GM19351 (cell line): ENCODE results near the gene MBOAT1.
"Not testable (repeated sequence)": the region's sequence is repeated elsewhere in the genome, so short reads cannot be mapped to it uniquely, and the experiment has no call there.

Source experiments
- ATAC-seq: cut with Tn5 transposase; IDR thresholded peaks from one replicate; pipeline ENCODE4 v1.9.1; 2021; ENCODE audit warnings: mild to moderate bottlenecking, moderate library complexity; ENCODE audit not compliant: unreplicated experiment

Gene MBOAT1

GRCh38 chr6:20212392-20213111, at the start of gene MBOAT1:
MBOAT1 (minus strand) TSS chr6:20212469; CDS start chr6:20212234, 235 bp downstream.
- peak; percentile 81 for ATAC-seq

- no peak for ATAC-seq
Observed at GRCh38 chr6:20261685-20262084, 49.4 kb upstream of the MBOAT1 start.

GRCh38 chr6:20260360-20260759, 48.1 kb upstream of the MBOAT1 start:
- ATAC-seq: no peak

- no peak for ATAC-seq
Observed at GRCh38 chr6:20259316-20260049, 47.2 kb upstream of the MBOAT1 start.

GRCh38 chr6:20255428-20255827, 43.2 kb upstream of the MBOAT1 start:
- no peak for ATAC-seq

GRCh38 chr6:20254295-20254694, 42.0 kb upstream of the MBOAT1 start:
- no peak for ATAC-seq

GRCh38 chr6:20253021-20253420, 40.8 kb upstream of the MBOAT1 start:
- ATAC-seq: no peak

- no peak for ATAC-seq
Observed at GRCh38 chr6:20252311-20252710, 40.0 kb upstream of the MBOAT1 start.

GRCh38 chr6:20251525-20251924, 39.3 kb upstream of the MBOAT1 start:
- ATAC-seq: no peak

GRCh38 chr6:20246125-20246524, 33.9 kb upstream of the MBOAT1 start:
- ATAC-seq: no peak

GRCh38 chr6:20244807-20245681, 32.8 kb upstream of the MBOAT1 start:
- ATAC-seq: not testable (repeated sequence)

GRCh38 chr6:20243288-20243687, 31.0 kb upstream of the MBOAT1 start:
- no peak for ATAC-seq

- no peak for ATAC-seq
Observed at GRCh38 chr6:20242397-20242796, 30.1 kb upstream of the MBOAT1 start.

GRCh38 chr6:20241102-20241501, 28.8 kb upstream of the MBOAT1 start:
- no peak for ATAC-seq

GRCh38 chr6:20238688-20239587, 26.7 kb upstream of the MBOAT1 start:
- no peak for ATAC-seq

- no peak for ATAC-seq
Observed at GRCh38 chr6:20237677-20238460, 25.6 kb upstream of the MBOAT1 start.

- no peak for ATAC-seq
Observed at GRCh38 chr6:20236909-20237600, 24.8 kb upstream of the MBOAT1 start.

- peak; percentile 60 for ATAC-seq
Observed at GRCh38 chr6:20236344-20236743, 24.1 kb upstream of the MBOAT1 start.

- no peak for ATAC-seq
Observed at GRCh38 chr6:20235041-20235440, 22.8 kb upstream of the MBOAT1 start.
